ENCODE measurements around the gene PURA.

Gene PURA

DNA sequence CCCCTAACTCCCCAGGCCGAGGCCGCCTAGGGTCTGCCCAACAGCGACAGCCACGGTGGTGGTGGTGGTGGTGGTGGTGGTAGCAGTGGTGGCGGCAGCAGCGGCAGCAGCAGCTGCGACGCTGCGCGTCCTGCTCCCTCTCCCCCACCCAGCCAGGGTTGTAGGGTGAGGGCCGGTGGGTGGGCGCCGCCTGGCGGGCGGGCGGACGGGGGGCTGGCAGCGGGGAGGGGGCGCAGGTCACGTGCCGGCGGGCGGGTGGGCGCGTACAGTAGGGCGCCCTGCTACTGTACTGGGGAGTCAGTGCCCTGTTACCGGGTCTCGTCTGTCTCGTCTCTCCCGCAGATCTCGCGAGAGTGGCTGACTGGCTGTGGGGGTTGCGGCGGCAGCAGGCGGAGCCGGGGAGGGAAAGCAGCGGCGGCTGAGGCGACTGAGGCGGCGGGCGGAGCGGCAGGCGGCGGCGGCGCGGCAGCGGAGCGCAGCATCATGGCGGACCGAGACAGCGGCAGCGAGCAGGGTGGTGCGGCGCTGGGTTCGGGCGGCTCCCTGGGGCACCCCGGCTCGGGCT lies at the start of gene PURA:
PURA (plus strand) TSS at position 411 of the 565 bp plus-strand sequence; CDS start at position 484, 73 bp downstream.
- in situ Hi-C loops (cut with MboI; ENCODE audit: low pct_unique_long_range_greater_than_20kb, low sequenced_read_pairs) = no loop called here
- peak; percentile 91 for DNase-seq

DNA sequence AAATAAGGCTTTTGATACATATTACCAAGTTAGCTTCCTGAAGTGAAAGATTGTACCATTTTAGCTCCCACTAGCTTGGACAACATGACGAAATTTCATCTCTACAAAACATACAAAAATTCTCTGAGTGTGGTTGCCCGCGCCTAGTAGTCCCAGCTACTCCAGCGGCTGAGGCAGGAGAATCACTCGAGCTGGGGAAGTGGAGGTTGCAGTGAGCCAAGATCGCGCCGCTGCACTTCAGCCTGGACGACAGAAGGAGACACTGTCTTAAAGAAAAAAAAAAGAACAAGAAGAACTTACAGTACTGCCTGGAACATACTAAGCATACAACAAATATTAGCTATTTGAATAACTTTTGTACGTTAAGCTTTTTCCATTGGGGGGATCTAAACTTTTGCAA lies 41.1 kb upstream of the PURA start:
- in situ Hi-C loops (cut with MboI; ENCODE audit: low pct_unique_long_range_greater_than_20kb, low sequenced_read_pairs) = no loop called here
- no peak for DNase-seq

DNA sequence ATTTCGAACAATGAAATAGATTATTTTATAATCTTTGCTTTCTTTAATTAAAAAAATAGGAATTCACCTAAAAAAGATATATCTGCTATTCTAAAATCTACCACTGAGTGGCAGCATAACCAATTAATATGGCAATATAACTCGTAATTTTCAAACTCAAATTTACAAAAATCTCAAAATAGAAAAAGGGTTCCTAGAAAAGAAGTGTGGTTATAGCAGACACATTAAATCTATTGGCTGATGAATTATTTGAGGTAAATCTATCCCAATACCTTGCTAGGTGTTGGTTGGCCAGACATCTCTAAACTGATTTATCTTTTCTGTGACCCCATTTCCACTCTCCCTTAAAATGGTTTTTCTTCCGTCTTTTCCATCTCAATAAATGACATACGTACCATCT lies 40.6 kb upstream of the PURA start:
- in situ Hi-C loops (cut with MboI; ENCODE audit: low pct_unique_long_range_greater_than_20kb, low sequenced_read_pairs) = no loop called here
- DNase-seq = peak; percentile 37

DNA sequence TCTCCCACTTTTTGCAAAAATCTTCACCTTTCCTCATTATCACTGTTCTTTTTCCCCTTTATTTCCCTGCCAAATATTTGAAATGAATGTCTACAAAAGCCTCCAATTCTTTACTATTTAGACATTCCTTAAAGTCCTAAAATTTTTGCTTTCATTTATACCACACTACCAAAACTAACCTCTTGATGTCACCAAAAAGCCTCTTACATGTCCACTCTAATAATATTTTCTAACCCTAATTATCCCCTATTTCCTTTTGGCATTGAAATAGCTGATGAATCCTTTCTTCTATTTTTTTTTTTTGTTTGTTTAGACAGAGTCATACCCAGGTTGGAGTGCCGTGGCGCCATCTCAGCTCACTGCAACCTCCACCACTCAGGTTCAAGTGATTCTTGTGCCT lies 38.5 kb upstream of the PURA start:
- peak; percentile 17 for DNase-seq
- in situ Hi-C loops (cut with MboI; ENCODE audit: low pct_unique_long_range_greater_than_20kb, low sequenced_read_pairs) = no loop called here

DNA sequence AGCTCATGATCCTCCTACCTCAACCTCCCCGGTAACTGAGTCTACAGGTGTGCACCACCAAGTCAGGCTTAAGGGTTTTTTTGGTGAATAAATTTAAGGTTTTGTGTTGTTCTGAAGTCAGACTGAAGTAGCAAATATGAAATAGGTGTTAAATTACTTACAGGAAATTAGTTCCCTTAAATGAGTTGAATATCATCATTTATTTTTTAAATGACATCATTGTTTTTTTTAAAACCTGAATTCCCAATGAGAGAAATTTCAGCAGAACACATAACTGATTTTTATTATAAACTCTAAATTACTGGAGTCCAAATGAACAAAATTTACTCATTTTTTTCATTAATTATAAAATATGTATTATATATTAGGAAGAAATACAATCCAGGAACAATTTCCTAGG lies 37.8 kb upstream of the PURA start:
- DNase-seq = no peak
- in situ Hi-C loops (cut with MboI; ENCODE audit: low pct_unique_long_range_greater_than_20kb, low sequenced_read_pairs) = no loop called here

DNA sequence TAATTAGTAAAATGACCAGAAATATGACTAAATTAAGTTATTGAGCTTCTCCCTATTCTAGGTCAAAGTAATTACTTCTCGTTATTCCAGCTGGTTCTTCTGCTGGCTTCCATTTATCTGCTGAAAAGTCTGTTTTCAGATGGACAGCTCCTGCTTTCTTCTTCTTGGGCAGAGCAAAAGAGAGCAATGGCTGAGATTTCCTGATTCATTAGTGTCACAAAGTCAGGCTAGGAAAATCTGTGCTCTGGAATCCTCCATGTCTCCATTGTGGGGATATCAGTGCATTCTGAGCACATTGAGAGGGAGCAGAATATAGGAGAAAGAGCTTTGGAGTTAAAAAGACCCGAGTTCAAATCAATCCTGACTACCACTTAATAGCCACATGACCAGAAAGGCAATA lies 37.1 kb upstream of the PURA start:
- in situ Hi-C loops (cut with MboI; ENCODE audit: low pct_unique_long_range_greater_than_20kb, low sequenced_read_pairs) = no loop called here

DNA sequence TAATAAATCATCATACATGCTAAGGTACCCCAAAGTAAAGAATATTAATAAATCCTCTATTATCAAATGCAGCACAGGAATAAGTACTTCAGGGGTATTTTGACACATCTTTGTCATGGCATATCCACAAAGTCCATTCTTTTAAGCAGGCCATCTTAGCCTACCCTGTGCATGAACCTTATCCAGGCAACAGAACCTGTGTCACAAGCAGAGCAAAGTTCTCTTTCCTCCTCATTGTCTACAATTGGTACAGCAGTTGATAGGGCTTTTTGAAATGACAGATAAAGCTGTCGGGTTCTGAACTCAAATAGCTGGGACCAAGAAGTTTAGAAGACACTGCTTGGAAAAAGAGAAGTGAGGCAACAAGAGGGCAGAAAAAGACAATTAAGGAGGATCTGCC lies 30.8 kb upstream of the PURA start:
- in situ Hi-C loops (cut with MboI; ENCODE audit: low pct_unique_long_range_greater_than_20kb, low sequenced_read_pairs) = no loop called here

More for the DNA sequence above, 37.1 kb upstream of the PURA start:
- no peak for DNase-seq

DNA sequence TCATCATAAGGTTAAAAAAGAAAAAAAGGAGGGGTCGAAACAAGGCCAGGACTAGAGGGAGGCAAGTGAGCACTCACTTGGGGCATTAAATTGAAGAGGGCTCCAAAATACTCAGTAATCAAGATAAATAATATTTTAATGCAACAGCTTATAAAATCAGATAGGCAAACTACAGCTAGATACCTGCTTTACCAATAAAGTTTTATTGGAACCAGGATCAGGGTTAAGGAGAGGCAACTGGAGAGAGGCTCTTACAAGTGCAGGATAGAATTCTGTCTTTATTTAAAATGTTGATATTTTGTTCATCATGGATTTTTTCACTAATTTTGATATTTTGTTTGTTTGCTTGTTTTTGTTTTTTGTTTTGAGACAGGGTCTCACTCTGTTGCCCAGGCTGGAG lies 30.3 kb upstream of the PURA start:
- in situ Hi-C loops (cut with MboI; ENCODE audit: low pct_unique_long_range_greater_than_20kb, low sequenced_read_pairs) = no loop called here

More for the DNA sequence above, 30.8 kb upstream of the PURA start:
- no peak for DNase-seq

GRCh38 chr5:140084541-140084940 lies 29.4 kb upstream of the PURA start:
- no peak for DNase-seq
- in situ Hi-C loops (cut with MboI; ENCODE audit: low pct_unique_long_range_greater_than_20kb, low sequenced_read_pairs) = no loop called here

More for the DNA sequence above, 30.3 kb upstream of the PURA start:
- DNase-seq = no peak

DNA sequence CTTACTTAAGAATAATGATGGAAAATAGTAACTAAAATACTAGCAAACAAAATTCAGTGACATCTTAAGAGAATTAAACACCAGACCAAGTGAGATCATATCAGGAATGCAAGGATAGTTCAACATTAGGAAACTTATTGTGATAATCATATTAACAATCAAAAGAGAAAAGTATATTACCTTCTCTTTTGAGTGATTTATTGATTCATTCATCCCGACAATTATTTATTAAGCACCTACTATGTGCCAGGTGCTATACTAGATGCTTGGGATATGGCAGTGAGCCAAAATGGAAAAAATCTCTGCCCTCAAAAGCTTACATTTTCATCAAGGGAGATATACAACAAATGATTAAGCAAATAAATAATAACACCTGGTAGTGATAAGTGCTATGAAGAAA lies 23.7 kb upstream of the PURA start:
- DNase-seq = no peak
- in situ Hi-C loops (cut with MboI; ENCODE audit: low pct_unique_long_range_greater_than_20kb, low sequenced_read_pairs) = no loop called here

DNA sequence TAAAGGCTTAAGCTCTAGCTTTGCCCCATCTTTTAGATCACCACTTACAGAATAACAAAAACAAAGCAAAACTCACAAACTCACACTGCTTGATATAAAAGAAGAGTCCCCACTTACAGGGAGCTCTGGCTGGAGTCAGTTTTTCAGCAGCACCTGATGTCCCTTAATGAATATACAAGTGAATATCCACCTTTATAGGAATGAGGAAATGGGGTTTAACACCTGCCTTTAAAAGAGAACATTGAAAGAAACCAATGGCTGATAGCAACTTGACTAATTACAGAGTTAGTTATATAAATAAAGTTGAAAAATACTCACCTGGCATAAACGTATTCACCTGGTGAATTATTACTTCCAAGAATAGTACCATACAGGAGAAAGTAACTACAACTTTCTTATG lies 20.7 kb upstream of the PURA start:
- in situ Hi-C loops (cut with MboI; ENCODE audit: low pct_unique_long_range_greater_than_20kb, low sequenced_read_pairs) = no loop called here
- no peak for DNase-seq

GRCh38 chr5:140093866-140094265 lies 20.0 kb upstream of the PURA start:
- in situ Hi-C loops (cut with MboI; ENCODE audit: low pct_unique_long_range_greater_than_20kb, low sequenced_read_pairs) = no loop called here

DNA sequence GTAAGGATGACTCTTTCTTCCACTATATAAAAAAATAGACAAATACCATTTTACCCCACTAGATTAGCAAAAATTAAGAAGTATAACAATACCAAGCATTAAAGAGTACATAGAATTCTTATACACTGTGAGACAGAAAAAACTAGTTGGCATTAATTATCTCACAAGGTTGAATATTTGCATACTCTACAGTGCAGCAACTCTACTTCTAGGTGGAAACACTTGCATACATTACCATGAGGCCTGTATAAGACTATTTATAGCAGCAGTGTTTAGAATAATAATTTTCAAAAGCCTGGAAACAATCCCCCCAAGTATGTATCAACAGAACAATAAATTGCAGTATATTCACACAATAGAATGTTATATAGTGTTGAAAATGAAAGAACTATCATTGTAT lies 19.0 kb upstream of the PURA start:
- no peak for DNase-seq
- in situ Hi-C loops (cut with MboI; ENCODE audit: low pct_unique_long_range_greater_than_20kb, low sequenced_read_pairs) = no loop called here

More at GRCh38 chr5:140093866-140094265, 20.0 kb upstream of the PURA start:
- no peak for DNase-seq

- in situ Hi-C loops (cut with MboI; ENCODE audit: low pct_unique_long_range_greater_than_20kb, low sequenced_read_pairs) = no loop called here
- no peak for DNase-seq
Observed at GRCh38 chr5:140101179-140101578, 12.7 kb upstream of the PURA start.

DNA sequence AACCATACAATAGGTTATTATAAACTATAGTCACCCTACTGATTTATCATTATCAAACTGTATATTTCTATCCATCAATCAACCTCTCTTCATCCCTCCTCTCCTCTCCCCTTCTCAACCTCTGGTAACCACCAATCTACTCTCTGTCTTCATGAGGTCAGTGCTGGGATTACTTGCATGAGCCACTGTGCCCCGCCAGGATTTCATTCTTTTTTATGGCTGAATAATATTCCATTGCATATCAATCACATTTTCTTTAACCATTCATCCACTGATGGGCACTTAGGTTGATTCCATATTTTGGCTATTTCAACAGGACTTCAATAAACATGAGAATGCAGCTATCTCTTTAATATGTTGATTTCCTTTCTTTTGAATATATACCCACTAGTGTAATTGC lies 10.8 kb upstream of the PURA start:
- no peak for DNase-seq
- in situ Hi-C loops (cut with MboI; ENCODE audit: low pct_unique_long_range_greater_than_20kb, low sequenced_read_pairs) = no loop called here

- in situ Hi-C loops (cut with MboI; ENCODE audit: low pct_unique_long_range_greater_than_20kb, low sequenced_read_pairs) = no loop called here
- DNase-seq = no peak
Observed at GRCh38 chr5:140104100-140104499, 9.8 kb upstream of the PURA start.

GRCh38 chr5:140106101-140106500 lies 7.8 kb upstream of the PURA start:
- peak; percentile 21 for DNase-seq
- in situ Hi-C loops (cut with MboI; ENCODE audit: low pct_unique_long_range_greater_than_20kb, low sequenced_read_pairs) = no loop called here

- DNase-seq = no peak
- in situ Hi-C loops (cut with MboI; ENCODE audit: low pct_unique_long_range_greater_than_20kb, low sequenced_read_pairs) = no loop called here
Observed at GRCh38 chr5:140106805-140107311, 7.1 kb upstream of the PURA start.

DNA sequence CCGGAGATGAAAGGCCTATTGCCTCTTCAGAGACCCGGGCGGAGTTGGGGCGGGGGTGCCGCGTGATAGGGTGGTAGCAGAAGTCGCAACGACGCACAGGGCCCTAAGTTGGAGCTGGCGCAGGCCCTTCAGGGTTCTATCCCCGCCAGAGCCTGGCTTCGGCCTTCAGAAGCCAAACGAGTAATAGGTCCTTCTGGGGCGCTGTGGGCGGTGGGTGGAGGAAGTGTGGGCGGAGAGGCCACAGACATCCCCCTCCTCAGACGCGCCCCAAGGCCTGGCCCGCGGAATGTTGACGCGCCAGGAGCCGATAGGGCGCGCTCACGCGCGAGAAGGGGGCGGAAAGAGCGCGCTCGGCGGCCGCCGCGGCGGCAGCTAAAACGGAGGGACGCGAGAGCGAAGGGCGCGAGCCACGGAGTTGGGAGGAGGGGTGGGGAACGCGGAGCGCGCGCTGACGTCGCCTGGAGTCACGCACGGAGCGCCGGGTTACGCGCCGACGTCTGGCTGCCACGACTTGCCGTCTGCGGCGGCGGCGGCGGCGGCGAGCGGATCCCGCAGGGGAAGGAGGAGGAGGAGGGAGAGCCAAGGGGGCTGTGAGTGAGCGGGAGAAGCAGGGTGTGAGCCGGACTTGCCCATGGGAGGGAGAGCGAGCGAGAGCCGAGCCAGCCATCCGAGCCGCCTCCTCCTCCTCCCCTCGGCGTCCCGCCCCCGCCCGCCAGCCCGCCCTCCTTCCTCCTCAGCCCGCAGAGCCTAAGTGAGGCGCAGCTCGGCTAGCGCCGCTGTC lies 6.4 kb upstream of the PURA start:
- in situ Hi-C loops (cut with MboI; ENCODE audit: low pct_unique_long_range_greater_than_20kb, low sequenced_read_pairs) = no loop called here
- DNase-seq = peak; percentile 95

DNA sequence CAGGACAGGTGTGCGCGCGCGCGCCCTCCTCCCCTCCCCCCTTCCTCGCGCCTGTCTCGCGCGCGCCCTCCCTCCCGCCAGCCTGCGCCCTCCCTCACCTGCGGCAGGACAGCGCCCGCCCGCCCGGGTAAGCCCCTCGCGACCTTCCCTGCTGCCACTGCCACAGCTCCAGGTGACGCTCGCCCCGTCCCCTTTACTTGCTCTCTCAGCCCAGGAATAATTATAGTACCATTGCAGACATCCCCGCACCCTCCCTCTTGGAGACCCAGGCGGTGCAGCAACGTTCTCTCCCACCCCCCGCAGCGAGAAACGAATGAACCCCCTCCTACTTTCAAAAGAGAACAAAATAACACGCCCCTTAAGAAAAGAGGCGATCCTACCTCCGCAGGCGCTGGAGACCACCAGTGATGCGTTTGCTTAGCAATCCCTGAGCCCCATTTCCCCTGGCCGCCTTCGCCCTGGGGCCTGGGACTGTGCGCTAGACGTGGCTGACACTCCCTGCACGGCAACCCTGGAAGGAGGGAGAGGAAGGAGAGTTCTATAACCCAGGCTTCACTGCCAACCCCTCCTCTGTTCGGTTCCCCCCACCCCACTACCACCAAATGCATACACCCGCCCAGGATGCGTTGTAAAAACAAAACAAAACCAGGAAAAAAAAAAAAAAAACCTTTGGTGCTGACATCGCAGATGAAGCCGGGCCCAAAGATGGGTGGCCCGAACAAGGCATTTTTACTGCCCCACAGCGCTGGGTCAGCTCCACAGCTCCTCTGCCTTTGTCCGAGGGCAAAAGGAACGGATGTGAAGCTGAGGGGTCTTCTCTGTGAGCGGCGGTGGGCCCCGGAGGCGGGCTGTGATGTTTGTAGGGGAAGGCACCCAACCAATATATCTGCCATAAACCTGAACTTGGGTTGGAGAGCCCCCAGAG lies 5.6 kb upstream of the PURA start:
- in situ Hi-C loops (cut with MboI; ENCODE audit: low pct_unique_long_range_greater_than_20kb, low sequenced_read_pairs) = no loop called here
- DNase-seq = peak; percentile 42

All from KBM-7 (cell line).